ENCODE measurements around the gene WBP4.

WBP4 gene

DNA sequence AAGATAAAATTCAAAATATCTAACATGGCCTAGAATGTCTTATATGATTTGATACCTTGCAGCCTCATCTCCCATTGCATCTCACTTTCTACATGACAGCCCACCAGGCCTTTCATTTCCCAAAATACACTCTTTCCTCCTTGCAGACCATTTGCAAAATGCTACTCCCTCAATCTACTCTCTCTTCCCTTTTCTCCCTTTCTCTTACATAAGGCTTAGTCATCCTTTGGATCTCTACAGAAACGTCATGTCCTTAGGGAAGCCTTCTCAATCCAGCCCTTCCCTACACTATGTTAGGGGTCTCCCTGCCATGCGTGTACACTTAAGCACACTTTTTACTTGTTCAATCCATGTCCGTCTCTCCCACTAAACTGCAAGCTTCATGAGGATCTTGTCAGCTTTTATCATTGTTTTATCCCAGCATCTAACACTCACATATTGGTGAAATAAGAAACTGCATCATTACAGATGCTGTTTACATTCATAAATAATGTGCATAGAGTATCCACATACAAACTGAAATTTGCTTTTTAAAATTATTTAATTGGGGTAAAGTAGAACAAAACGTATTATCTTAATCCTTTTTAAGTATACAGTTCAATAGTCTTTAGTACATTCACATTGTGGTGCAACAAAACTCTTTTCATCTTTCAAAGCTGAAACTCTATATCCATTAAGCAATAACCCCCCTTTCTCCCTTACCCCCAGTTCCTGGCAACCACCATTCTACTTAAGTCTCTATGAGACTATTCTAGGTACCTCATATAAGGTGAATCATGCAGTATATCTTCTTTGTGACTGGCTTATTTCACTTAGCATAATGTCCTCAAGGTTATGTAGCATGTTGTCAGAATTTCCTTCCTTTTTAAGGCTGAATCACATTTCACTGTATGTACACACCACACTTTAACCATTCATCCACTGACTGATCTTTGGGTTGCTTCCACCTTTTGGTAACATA, 11.5 kb upstream of the WBP4 start:
- no peak for DNase-seq

GRCh38 chr13:41052441-41052840, 8.9 kb upstream of the WBP4 start:
- no peak for DNase-seq

GRCh38 chr13:41053384-41053826, 7.9 kb upstream of the WBP4 start:
- DNase-seq: no peak

- no peak for DNase-seq
Measured at GRCh38 chr13:41054212-41054877, 7.0 kb upstream of the WBP4 start.

- no peak for DNase-seq
Measured at GRCh38 chr13:41054919-41055619, 6.2 kb upstream of the WBP4 start.

- DNase-seq: no peak
Measured at GRCh38 chr13:41056194-41056593, 5.1 kb upstream of the WBP4 start.

GRCh38 chr13:41056826-41057711, 4.2 kb upstream of the WBP4 start:
- no peak for DNase-seq

DNA sequence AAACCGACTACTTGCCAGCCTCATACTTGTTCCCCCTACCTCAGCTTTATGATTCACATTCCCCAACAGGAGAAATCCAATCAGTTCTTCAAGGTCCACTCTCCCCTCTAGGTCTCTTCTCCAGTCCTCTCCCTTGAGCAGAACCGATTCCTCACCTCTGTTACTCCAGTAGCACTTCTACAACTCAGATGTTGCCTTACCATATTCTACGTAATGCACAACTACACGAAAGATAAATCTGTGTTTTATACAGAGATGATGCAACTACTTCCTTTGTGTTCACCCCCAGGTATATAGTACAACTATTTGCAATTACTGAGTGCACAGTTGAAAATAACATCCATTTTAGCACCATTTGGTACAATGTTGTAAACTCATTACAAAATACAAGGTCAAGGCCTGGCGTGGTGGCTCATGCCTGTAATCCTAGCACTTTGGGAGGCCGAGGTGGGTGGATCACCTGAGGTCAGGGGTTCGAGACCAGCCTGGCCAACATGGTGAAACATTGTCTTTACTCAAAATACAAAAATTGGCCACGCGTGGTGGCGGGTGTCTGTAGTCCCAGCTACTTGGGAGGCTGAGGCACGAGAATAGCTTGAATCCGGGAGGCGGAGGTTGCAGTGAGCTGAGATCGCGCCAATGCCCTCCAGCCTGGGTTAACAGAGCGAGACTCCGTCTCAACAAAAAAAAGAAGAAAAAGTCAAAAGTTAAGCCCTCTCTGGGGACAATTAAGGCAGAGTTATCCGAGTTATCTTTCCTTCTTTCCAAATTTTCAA, 2.8 kb upstream of the WBP4 start:
- DNase-seq: no peak

DNA sequence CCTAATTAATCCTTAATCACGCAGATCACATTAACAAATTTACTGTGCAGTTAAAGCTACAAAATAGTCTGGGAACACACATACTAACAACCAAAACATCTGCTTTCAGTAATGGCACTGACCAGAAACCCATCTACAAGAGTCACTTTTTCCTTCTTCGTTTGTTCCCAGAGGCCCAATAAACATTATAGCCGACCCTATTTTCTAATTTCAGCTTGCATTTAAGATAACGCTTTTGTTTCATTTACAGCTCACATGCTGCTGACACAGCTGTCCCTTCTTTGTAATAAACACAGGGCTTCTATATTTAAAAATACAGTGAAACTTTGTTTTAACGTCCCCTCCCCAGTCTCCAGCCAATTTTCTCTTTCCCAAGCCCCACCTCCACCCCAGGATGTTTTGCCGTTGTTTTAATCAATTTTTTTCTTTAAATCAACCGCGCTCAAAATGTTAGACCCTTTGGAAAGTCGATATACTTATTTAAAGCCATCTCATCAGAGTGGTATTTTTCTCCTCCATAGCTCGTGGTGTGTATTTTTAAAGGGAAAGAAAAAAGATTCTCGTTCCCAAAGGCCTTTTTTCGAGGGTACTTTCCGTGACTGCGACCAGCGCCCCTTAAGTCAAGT, 1.7 kb upstream of the WBP4 start:
- DNase-seq: no peak

- DNase-seq: peak; percentile 4
Measured at GRCh38 chr13:41060082-41060723, 1.1 kb upstream of the WBP4 start.

GRCh38 chr13:41060724-41061074, 610 bp upstream of the WBP4 start:
- DNase-seq: no peak

- DNase-seq: no peak
Measured at GRCh38 chr13:41061914-41062837, 867 bp downstream of the WBP4 start.

GRCh38 chr13:41064493-41064892, 3.2 kb downstream of the WBP4 start:
- no peak for DNase-seq

DNA sequence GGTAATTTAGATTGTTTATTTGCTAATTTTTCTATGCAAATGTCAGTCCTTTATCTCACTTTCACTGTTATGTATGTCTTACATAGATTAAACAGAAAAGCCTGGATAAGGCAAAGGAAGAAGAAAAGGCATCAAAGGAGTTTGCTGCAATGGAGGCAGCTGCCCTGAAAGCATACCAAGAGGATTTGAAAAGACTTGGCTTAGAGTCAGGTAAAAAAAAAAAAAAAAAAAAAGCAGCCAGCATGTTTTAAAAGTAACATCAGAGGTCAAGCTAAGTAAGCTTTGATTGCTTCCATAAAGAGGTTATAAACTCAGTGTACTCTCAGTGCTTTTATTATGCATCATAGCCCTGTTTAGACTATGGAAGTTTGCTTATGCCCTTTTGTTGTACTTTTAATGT, 3.8 kb downstream of the WBP4 start:
- no peak for DNase-seq

DNA sequence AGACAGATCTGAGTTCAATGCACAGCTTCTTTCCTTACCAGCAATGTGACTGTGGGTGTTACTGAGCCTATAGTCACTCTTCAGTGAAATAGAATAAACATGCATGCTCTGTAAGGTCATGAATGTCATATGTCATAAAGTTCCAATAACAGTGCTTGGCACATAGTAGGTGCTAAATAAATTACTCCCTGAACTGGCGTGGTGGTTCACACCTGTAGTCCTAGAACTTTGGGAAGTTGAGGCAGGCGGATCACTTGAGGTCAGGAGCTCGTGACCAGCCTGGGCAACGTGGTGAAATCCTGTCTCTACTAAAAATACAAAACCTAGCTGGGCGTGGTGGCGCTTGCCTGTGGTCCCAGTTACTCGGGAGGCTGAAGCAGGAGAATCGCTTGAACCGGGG, 13.2 kb downstream of the WBP4 start:
- DNase-seq: no peak

DNA sequence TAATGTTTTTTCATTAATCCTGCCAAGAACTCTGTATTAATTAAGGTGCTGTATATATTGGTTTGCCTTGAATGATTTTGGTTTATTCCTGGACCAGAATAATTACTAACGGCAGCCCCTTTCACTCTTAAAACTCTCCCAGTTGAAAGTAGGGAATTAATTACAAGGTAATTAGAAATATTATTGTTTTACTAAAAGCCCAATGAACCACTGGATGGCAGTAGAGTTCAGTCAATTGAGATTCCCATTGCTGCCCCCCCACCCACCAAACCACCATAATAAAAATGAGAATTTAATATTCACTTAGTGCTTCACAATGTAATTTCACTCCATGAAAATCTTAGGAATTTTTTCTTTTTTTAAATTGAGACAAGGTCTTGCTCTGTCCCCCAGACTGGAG, 13.7 kb downstream of the WBP4 start:
- DNase-seq: no peak

- DNase-seq: no peak
Measured at GRCh38 chr13:41075485-41075884, 14.2 kb downstream of the WBP4 start.

GRCh38 chr13:41077475-41077874, 16.2 kb downstream of the WBP4 start:
- no peak for DNase-seq

- DNase-seq: no peak
Measured at GRCh38 chr13:41079725-41080124, 18.4 kb downstream of the WBP4 start.
